Measurements from ENCODE around the gene NOTUM.
"Not testable (repeated sequence)": the region's sequence is repeated elsewhere in the genome, so short reads cannot be mapped to it uniquely, and the experiment has no call there.

Gene NOTUM

GRCh38 chr17:81958633-81959342 lies 2.2 kb downstream of the NOTUM start:
- in situ Hi-C loops (cut with HindIII; ENCODE audit: low sequenced_read_pairs): no loop called here

DNA sequence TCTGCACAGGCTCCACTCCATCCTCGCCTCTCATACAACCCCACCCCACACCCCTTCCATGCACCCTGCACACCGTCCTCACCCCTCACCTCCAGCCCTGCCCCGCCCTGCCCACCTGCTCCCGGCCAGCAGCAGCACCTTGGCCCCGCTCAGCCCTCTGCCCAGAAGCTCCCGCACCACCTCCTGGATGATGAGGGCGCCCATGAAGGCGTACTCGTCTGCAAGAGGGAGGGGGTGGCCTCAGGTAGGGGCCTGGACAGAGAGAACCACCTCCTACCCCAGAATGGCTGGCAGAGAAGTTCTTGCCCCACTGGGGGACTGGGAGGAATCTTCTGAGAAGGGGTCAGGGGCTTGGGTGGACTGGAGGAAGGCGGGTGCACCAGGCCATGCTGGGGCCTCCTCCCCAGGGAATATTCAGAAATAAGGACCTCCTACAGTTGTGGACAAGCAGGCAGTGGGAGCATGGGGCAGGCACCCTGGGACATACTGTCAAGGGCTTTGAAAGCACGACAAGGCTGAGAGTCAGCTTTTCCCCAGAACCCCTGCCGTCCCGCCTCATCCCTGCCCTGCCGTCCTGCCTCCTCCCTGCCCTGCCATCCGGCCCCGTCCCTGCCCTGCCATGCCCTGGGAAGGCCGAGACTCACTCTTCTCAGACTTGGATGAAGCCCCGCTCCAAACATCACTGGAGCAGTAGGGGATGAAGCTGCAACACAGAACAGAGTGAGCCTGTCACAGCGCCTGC lies 3.1 kb downstream of the NOTUM start:
- in situ Hi-C loops (cut with HindIII; ENCODE audit: low sequenced_read_pairs): no loop called here

DNA sequence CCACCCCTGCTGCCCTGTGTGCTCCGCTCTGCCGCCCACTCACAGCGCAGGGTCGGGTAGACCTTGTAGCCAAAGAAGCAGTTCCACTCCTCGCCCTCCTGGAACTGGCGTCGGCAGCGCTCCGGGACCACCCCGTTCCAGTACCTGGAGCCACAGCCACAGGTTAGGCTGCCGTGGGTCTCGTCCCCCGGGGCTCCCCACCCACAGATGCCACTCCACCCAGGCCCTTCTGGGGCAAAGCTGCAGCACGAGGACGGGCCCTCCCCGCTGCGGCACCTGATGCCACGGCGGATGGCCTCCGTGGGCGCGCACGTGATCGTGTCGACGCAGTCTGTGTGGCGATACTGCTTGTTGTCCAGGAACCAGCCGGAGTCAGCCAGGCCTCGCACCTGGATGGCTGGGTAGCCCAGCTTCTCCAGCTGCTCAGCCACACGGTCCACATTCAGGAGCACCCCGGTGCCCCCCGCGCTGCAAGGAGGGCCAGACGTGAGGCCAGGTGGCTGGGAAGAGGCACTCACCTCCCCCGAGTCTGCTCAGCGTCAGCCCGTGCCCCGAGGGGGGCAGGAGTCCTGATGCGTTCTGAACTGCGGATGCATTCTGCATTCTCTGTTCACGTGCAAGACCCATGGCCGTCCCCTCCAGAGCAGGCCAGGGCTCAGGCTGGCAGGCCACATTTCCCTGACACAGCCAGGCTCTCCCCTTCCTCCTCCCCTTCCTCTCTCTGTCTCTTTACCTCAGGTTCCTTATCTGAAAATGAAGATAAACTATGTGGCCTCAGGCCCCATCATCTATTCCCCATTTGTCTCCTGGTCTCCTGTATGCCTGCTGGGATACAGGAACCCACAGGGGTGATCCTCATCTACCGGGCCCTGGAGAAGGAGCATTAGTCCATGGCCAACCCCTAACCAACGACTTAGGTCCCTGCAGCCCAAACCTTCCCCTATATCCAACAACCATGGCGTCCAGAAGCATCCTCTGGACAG lies 4.1 kb downstream of the NOTUM start:
- in situ Hi-C loops (cut with HindIII; ENCODE audit: low sequenced_read_pairs): no loop called here

GRCh38 chr17:81955756-81956544 lies 5.0 kb downstream of the NOTUM start:
- in situ Hi-C loops (cut with HindIII; ENCODE audit: low sequenced_read_pairs): no loop called here

- in situ Hi-C loops (cut with HindIII; ENCODE audit: low sequenced_read_pairs): no loop called here
Observed at GRCh38 chr17:81955058-81955681, 5.8 kb downstream of the NOTUM start.

GRCh38 chr17:81954131-81955057 lies 6.6 kb downstream of the NOTUM start:
- in situ Hi-C loops (cut with HindIII; ENCODE audit: low sequenced_read_pairs): no loop called here

DNA sequence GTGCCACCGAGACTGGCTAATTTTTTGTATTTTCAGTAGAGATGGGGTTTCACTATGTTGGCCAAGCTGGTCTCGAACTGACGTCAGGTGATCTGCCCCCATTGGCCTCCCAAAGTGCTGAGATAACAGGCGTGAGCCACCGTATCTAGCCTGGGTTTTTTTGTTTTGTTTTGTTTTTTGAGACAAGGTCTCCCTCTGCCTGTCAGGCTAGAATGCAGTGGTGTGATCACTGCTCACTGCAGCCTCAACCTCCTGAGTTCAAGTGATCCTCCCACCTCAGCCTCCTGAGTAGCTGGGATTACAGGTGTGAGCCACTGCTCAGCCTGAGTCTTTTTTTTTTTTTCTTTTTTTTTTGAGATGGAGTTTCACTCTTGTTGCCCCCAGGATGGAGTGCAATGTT lies 7.5 kb downstream of the NOTUM start:
- in situ Hi-C loops (cut with HindIII; ENCODE audit: low sequenced_read_pairs): not testable (repeated sequence)

DNA sequence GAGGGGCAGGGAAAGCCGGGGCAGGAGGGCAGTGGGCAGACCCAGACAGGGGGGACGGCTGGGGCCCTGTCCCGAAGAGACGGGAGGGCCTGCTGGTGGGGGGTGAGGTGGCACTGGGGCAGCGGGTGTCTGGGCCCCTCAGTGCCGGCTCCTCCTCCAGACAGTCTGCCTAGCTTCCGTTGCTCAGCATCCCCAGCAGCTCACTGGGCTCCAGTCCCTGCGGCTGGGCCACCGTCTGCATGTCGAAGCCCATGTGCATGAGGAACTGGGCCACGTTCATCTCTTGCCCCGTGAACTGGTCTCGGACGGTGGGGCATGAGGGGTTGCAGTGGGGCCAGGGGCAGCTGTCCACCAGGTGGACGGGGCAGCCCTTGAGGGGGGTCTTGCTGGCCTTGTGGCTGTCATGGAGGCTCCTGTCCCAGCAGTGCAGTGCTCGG lies 8.2 kb downstream of the NOTUM start:
- in situ Hi-C loops (cut with HindIII; ENCODE audit: low sequenced_read_pairs): no loop called here

DNA sequence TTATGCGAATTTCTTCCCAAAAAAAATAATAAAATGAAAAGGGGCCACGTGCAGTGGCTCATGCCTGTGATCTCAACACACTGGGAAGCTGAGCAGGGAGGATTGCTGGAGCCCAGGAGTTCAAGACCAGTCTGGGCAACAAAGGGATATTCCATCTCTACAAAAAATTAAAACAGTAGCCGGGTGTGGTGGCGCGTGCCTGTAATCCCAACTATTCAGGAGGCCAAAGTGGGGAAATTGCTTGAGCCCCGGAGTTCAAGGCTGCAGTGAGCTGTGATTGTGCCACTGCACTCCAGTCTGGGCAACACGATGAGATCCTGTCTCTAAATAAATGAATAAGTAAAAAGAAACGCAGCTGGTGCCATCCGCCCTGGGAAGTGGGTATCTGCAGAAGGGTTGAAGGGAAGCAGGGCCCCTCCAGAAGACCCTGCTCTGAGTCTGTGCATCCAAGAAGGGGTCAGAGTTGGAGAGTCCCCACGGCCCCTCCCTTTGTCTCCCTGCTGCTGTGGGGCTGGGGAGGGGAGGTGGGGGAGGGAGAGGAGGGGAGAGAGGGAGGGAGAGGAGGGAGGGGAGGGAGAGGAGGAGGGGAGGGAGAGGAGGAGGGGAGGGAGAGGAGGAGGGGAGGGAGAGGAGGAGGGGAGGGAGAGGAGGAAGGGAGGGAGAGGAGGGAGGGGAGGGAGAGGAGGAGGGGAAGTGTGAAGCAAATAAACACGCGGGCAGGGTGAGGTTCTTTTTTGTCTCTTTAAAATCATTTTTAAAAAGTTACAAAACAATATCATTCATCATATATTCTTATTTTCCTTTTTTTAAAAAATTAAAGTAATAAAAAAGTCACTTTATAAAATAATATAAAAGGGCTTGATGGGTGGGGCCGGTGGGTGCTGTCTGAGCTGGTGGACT lies 9.0 kb downstream of the NOTUM start:
- in situ Hi-C loops (cut with HindIII; ENCODE audit: low sequenced_read_pairs): no loop called here

DNA sequence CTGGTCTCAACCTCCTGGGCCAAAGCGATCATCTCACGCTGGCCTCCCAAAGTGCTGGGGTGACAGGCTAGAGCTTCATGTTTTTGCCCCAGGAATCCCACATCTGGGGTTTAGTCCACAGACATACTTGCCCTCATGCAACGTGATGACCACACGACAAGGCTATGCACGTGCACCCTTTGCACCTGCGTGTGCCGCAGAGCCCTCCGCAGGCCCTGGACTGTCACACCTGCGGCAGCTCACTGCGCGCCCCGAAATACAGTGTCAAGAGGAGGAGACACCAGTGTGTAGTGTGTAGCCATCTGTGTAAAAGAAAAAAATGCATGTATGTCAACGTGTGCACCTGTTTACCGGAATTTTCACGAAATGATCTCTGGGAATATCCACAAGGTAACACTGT lies 10.5 kb downstream of the NOTUM start:
- in situ Hi-C loops (cut with HindIII; ENCODE audit: low sequenced_read_pairs): no loop called here

GRCh38 chr17:81948635-81949378 lies 12.2 kb downstream of the NOTUM start:
- in situ Hi-C loops (cut with HindIII; ENCODE audit: low sequenced_read_pairs): no loop called here

DNA sequence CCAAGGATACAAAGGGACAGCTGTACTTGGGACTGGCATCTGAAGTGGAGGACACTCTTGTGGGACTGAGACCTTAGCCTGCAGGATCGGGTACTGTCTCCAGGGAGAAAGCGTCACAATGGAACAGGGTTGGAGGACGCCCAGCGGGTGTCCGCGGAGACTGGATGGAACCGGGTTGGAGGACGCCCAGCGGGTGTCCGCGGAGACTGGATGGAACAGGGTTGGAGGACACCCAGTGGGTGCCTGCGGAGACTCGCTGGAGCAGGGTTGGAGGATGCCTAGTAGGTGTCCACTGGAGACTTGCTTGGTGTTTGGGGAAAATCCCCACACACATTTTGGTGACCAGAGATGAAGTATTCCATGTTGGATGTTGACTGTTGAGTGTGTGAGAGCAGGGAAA lies 13.8 kb downstream of the NOTUM start, which contains the start of gene MYADML2:
Gene MYADML2 (minus strand): TSS at position 45 of the 400 bp plus-strand sequence. CDS start 5,492 bp downstream, outside the sequence.
- in situ Hi-C loops (cut with HindIII; ENCODE audit: low sequenced_read_pairs): no loop called here

DNA sequence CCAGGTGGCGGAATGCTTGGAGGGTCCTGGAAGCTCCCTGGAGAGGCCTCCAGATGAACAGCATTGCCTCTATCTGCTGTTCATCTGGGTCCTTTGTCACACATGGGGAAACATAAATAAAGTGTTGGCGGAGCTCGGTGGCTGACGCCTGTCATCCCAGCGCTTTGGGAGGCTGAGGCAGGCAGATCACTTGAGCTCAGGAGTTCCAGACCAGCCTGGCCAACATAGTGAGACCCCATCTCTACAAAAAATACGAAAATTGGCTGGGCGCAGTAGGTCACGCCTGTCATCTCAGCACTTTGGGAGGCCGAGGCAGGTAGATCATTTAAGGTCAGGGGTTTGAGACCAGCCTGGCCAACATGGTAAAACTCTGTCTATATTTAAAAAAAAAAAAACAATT lies 16.1 kb downstream of the NOTUM start:
- in situ Hi-C loops (cut with HindIII; ENCODE audit: low sequenced_read_pairs): no loop called here

GRCh38 chr17:81942167-81942553 lies 18.8 kb downstream of the NOTUM start:
- in situ Hi-C loops (cut with HindIII; ENCODE audit: low sequenced_read_pairs): no loop called here

- in situ Hi-C loops (cut with HindIII; ENCODE audit: low sequenced_read_pairs): no loop called here
Observed at GRCh38 chr17:81941484-81942166, 19.4 kb downstream of the NOTUM start.

Data from DLD1 (cell line).